ENCODE measurements around the gene ELAC1. TPM values are rescaled to one million over a fixed set of nuclear protein-coding genes. Genes with fewer than 3 reads are reported as not detected.

The ELAC1 gene
- total RNA-seq, 4 donors from 2014 or later = 4.4 to 8.0 (median 6.8) TPM

- TF ChIP-seq CTCF (IDR thresholded peaks at IDR 0.05) = no peak
- TF ChIP-seq POLR2AphosphoS5 (IDR thresholded peaks at IDR 0.05) = no peak
- no peak for TF ChIP-seq EP300 (IDR thresholded peaks at IDR 0.05)
- no peak for TF ChIP-seq POLR2A (IDR thresholded peaks at IDR 0.05)
- DNase-seq (ENCODE audit: low spot score in 2 of 2) = no peak
- Histone ChIP-seq H3K36me3 (peaks cover 4% of the 10 kb centered on the region), H3K4me3 (no peak overlapping the region), H3K27me3 (no peaks in the 10 kb centered on the region), H3K4me1 (no peaks in the 10 kb centered on the region), H3K9me3 (no peaks in the 10 kb centered on the region), H3K27ac (no peak overlapping the region)
- 81% methylated on average over 5 of the region's 5 CpGs for WGBS
These were observed 34.2 kb upstream of the ELAC1 start for GRCh38 chr18:50933684-50934083.

- TF ChIP-seq POLR2A (IDR thresholded peaks at IDR 0.05) (no peak), CTCF (IDR thresholded peaks at IDR 0.05) (no peak), EP300 (IDR thresholded peaks at IDR 0.05) (no peak), POLR2AphosphoS5 (IDR thresholded peaks at IDR 0.05) (no peak)
- H3K27me3 ChIP-seq = no peaks in the 10 kb centered on the region
- WGBS = 95% methylated on average over 6 of the region's 6 CpGs
- no peak overlapping the region for H3K27ac ChIP-seq
- no peak for DNase-seq (ENCODE audit: low spot score in 2 of 2)
- H3K4me1 ChIP-seq = no peaks in the 10 kb centered on the region
- no peaks in the 10 kb centered on the region for H3K9me3 ChIP-seq
- no peaks in the 10 kb centered on the region for H3K36me3 ChIP-seq
- no peak overlapping the region for H3K4me3 ChIP-seq
These were observed 33.2 kb upstream of the ELAC1 start for GRCh38 chr18:50934545-50935211.

DNA sequence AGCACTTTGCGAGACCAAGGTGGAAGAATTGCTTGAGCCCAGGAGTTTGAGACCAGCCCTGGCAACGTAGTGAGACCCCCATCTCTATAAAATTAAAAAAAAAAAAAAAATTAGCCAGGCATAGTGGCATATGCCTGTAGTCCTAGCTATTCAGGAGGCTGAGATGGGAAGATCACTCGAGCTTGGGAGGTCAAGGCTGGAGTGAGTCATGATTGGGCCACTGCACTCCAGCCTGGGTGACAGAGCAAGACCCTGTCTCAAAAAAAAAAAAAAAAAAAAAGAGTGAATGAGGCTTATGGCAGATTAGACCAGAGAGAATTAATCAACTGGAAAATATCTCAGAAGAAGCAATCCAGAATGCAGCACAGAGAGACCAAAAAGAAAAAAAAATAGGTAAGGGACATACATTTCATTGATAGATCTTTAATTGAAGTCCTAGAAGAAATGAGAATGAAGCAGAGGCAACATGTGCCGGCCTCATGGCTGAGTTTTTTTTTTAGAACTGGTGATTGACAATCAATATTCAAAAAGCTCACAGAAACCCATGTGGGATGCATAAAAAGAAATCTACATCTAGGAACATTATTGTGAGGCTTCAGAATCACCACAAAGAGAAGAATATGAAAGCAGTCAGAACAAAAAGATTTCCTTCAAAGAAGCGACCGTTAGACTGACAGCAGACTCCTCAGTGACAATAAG is 32.2 kb upstream of the ELAC1 start:
- H3K9me3 ChIP-seq = no peaks in the 10 kb centered on the region
- no peak overlapping the region for H3K4me3 ChIP-seq
- TF ChIP-seq POLR2A (IDR thresholded peaks at IDR 0.05) (no peak), EP300 (IDR thresholded peaks at IDR 0.05) (no peak), CTCF (IDR thresholded peaks at IDR 0.05) (no peak)
- H3K27ac ChIP-seq = no peak overlapping the region
- no peaks in the 10 kb centered on the region for H3K4me1 ChIP-seq
- H3K27me3 ChIP-seq = no peaks in the 10 kb centered on the region
- WGBS = 90% methylated on average over 6 of the region's 6 CpGs
- H3K36me3 ChIP-seq = peaks cover 3% of the 10 kb centered on the region
- no peak for DNase-seq (ENCODE audit: low spot score in 2 of 2)

GRCh38 chr18:50937183-50937582 is 30.7 kb upstream of the ELAC1 start:
- no peak overlapping the region for H3K27ac ChIP-seq
- WGBS = 97% methylated on average over 1 of the region's 1 CpG
- peaks cover 3% of the 10 kb centered on the region for H3K36me3 ChIP-seq
- no peak for DNase-seq (ENCODE audit: low spot score in 2 of 2)
- no peak for TF ChIP-seq EP300 (IDR thresholded peaks at IDR 0.05)
- H3K4me1 ChIP-seq = no peaks in the 10 kb centered on the region
- H3K27me3 ChIP-seq = no peaks in the 10 kb centered on the region
- H3K9me3 ChIP-seq = no peaks in the 10 kb centered on the region
- no peak overlapping the region for H3K4me3 ChIP-seq

GRCh38 chr18:50938912-50939311 is 28.9 kb upstream of the ELAC1 start:
- no peaks in the 10 kb centered on the region for H3K9me3 ChIP-seq
- WGBS = 91% methylated on average over 2 of the region's 2 CpGs
- H3K36me3 ChIP-seq = peaks cover 3% of the 10 kb centered on the region
- H3K27ac ChIP-seq = no peak overlapping the region
- no peak for DNase-seq (ENCODE audit: low spot score in 2 of 2)
- no peaks in the 10 kb centered on the region for H3K27me3 ChIP-seq
- TF ChIP-seq CTCF (IDR thresholded peaks at IDR 0.05) = no peak
- no peaks in the 10 kb centered on the region for H3K4me1 ChIP-seq
- H3K4me3 ChIP-seq = no peak overlapping the region

Data from suprapubic skin (tissue), 4 donors.